GM18520 (cell line): ENCODE data around the gene SLIRP.
"Not testable (repeated sequence)": the region's sequence is repeated elsewhere in the genome, so short reads cannot be mapped to it uniquely, and the experiment has no call there.

ENCODE experiments used
- ATAC-seq: cut with Tn5 transposase; IDR thresholded peaks from one replicate; pipeline ENCODE4 v1.9.1; 2021; ENCODE audit not compliant: unreplicated experiment

SLIRP gene

DNA sequence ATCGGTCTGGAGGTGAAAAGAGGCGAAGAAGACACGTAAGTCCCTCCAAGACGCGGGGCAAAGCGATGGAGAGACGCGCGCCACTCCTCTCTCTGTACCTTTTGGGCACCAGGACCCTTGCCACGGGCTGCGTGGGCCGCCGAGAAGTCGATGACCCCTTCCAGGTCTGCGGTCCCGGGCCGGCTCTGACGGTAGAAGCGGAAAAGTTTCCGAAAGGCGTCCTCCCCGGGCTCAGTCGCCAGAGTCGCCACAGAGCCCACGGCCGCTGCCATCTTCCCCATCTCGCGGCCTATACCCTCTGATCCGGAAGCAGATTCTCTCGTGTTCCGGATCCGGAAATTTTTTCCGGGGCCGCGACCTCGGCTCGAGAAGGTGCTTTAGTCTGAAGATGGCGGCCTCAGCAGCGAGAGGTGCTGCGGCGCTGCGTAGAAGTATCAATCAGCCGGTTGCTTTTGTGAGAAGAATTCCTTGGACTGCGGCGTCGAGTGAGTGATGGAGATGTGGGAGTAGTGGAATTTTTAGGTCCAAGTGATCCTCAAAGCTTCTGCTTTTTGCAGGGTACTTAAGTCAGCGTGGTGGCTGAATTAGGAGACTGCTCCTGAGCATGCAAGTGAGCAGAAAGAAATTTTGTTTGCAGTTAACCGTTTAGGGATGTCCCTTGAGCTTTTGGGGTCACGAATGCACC lies at the start of gene SLIRP, which contains the start of gene ALKBH1:
SLIRP (plus strand) TSS at position 380 of the 685 bp plus-strand sequence; CDS start at position 389, 9 bp downstream.
ALKBH1 (minus strand) TSS at position 300 of the 685 bp plus-strand sequence; CDS start at position 281, 19 bp downstream.
- ATAC-seq, result peak; percentile 96

DNA sequence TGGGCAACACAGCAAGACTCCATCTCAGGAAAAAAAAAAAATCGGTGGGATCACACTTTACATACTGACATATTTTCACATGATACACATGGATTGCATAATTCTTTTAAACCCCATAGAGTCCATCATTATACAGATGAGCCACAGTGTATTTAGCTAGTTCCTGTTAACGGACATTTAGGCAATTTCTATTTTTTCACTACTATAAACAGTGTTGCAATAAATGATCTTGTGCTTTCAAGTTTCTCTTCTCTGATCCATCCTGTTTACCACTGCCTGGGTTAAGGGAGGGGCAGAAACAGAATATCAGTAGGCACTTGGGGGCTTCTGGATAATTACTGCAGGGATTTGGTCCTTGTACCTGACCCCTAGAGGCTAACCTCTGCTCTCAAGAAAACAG lies 48.1 kb upstream of the SLIRP start:
- ATAC-seq, result no peak

GRCh38 chr14:77660754-77661153 lies 47.1 kb upstream of the SLIRP start:
- no peak for ATAC-seq

DNA sequence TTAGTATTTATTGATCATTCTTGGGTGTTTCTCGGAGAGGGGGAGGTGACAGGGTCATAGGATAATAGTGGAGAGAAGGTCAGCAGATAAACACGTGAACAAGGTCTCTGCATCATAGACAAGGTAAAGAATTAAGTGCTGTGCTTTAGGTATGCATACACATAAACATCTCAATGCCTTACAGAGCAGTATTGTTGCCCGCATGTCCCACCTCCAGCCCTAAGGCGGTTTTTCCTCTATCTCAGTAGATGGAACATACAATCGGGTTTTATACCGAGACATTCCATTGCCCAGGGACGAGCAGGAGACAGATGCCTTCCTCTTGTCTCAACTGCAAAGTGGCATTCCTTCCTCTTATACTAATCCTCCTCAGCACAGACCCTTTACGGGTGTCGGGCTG lies 46.3 kb upstream of the SLIRP start:
- not testable (repeated sequence) for ATAC-seq

GRCh38 chr14:77663293-77663692 lies 44.6 kb upstream of the SLIRP start:
- ATAC-seq, result no peak

GRCh38 chr14:77667331-77667730 lies 40.6 kb upstream of the SLIRP start:
- ATAC-seq, result no peak

DNA sequence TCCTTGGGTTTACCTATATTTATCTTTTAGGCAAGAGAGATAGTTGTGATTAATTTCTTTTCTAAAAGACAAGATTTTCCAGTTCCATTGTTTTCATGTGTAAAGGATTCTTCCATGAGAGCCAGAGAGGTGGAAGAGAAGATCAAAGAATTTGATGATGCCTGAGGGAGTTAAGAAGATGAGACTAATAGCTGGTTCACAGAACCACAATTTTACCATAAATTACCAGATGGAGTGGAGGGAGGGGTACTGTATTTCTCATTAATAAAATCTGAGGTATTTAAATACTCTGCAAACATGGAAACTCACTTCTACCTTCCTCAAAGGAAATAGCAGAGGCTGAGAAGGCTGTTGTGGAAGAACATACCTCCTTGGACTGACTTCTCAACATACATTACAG lies 34.7 kb upstream of the SLIRP start:
- ATAC-seq, result no peak

GRCh38 chr14:77674931-77675330 lies 33.0 kb upstream of the SLIRP start:
- ATAC-seq, result no peak

DNA sequence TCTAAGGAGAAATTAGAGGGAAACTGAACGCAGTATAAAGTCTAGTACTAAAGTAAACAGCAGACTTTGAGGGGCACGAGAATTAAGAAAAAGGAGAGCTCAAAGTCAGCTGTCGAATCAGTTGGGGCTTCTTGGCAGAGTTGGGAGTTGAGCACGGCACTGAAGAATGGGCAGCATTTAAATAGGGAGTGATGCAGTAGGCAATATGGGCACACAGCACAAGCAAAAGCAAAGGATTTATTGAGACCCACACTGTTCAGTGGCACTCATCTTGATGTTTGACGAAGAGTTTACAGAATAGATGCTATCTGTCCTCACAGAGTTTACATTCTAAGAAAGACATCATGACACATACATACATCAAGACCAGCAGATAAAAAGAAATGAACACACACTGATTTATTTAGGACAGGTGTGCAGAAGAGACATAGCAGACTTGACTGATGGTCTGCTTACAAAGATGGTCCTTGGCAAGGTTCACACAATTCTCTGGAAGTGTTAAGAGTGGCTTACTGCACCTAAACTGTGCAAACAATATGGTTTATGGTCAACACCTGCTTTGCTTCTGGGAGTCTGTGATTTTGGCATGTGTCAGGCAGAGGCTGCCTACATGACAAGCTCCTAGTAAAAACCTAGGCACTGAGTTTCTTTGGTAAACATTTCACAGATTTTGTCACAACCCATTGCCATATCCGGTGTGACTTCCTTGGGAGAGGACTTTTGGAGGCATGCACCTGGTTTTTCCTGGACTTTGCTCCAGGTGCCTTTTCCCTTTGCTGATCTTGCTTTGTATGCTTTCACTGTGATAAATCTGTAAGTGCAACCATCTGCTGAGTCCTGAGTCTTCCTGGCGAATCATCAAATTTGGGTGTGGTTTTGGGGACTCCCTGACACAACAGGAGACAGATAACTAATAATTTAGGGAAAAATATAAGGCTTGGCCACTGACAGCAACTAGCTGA lies 26.4 kb upstream of the SLIRP start:
- no peak for ATAC-seq

DNA sequence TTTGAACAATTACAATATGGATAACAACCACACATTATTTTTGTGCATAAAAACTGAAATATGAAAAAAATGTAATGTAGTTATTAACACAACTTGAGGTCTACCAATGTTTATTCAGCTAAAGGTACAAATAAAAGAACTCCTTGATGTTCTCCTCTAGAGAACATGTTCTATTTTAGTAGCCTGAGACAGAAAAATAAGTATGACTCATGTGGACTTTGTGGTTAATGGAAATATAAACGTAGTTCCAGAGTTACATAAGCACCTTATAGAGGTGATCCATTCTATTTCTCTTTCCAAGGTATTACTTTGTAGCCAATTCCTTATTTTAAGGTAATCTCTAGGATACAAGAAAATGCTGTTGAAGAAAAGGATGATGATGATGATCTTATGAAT lies 25.7 kb upstream of the SLIRP start:
- ATAC-seq, result no peak

GRCh38 chr14:77691259-77691658 lies 16.6 kb upstream of the SLIRP start:
- no peak for ATAC-seq

- ATAC-seq, result peak; percentile 12
These were observed 564 bp upstream of the SLIRP start for GRCh38 chr14:77707355-77707723.

DNA sequence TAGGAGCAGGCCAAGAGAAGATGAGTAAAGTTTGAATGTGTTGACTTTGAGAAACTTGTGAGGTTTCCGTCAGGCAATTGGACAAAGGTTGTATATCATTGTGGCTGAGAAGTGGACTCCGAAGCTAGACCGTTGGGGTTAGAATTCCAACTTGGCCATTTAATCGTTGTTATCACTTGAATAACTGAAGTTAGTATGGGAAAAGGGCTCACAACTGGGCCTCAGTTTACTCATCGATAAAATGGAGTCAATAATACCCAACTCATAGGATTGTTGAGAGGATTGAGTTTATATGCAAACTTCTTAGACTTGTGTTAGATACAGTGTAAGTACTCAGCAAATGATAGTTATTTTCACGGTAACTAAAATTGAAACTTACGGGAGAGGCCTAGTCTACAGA lies 846 bp downstream of the SLIRP start:
- no peak for ATAC-seq

DNA sequence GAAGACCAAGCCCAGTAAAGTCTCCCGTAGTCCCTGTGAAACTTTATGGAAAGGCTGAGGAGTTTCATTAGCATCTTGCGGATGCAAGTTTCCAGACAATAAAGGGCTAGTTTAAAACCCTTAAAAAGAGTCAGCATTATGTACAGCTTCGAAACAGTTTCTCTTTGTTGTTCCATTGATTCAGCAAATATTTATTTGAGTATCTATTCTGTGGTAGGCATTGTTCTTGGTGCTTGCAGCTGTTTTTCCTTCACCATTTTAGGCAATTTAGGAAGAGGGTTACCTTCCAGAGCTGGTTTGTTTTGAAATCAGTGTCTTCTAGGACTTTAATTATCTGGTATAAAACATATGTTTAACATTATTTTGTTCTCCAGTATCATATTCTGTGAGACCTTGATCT lies 1.5 kb downstream of the SLIRP start:
- ATAC-seq, result no peak

GRCh38 chr14:77710364-77710763 lies 2.5 kb downstream of the SLIRP start:
- no peak for ATAC-seq

DNA sequence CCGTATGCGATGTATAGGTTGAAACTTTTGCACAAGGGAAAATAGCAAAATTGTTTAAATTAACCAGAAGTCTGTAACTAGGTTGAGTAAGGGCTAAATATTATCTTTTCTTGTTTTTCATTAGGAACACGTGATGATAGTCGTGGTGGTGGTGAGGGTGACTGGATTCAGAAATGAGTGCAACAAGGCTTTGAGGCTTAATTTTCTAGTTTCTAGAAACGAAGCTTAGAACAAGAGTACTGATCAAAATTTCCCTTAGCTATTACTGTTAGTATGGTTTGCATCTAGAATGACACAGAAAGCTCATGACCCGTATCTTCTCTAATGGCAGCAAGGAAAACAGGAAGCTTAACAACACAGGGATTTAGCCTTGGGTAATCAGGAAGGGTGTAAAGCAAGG lies 7.0 kb downstream of the SLIRP start:
- ATAC-seq, result no peak

- no peak for ATAC-seq
These were observed 9.9 kb downstream of the SLIRP start for GRCh38 chr14:77717608-77718305.

GRCh38 chr14:77721437-77721836 lies 13.5 kb downstream of the SLIRP start:
- no peak for ATAC-seq

GRCh38 chr14:77722301-77722700 lies 14.4 kb downstream of the SLIRP start:
- ATAC-seq, result no peak

GRCh38 chr14:77730976-77731497 lies 23.1 kb downstream of the SLIRP start:
- no peak for ATAC-seq

DNA sequence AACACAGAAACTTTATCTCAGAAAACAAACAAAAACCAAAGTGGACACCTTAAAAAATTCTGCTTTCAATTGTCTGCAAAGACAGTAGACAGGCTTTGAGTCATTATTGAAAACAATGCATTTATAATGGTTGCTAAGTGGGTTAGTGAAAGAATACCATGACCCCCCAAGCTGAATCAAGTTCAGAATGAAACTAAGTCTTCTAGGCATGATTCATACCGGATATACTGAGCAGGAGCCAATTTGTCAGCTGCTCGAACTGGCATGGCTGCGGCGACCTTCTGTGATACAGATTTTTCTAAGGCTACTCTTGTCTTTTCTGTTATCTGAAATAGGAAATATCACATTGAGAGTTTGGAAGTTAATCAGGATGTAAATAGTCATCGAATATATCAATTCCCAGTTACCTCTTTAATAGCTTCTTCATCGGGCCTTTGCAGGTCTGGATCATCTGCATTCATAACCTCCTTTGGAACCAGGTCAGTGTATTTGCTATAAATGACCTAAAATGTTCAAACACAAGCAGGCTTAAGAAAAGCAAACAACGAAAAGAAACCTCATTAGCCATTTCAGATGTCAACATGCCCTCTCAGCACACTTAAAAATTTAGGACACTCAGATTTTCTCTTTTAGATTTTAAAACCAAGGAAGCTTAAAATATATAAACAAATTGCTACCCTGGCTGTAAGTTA lies 30.8 kb downstream of the SLIRP start:
- ATAC-seq, result peak; percentile 79
